Thyroid gland (tissue), 4 donors: Measurements from ENCODE around the gene CTNNA2.

Source experiments
- POLR2A ChIP-seq, 2 donors: fragments of 450-650 bp; IDR thresholded peaks; one replicate each; pipeline ENCODE4 v1.6.1; 2017; ENCODE audit warnings: antibody characterized with exemption in 2 of 2, mild to moderate bottlenecking in 2 of 2, moderate library complexity in 1 of 2
- TF ChIP-seq, protein P1 (sequence below), 6 experiments: fragments of 200-600 bp in 3 of 6; fragments of 450-650 bp in 3 of 6; sonication (generic) in 3 of 6; IDR thresholded peaks; one replicate each; pipeline ENCODE4 v1.5.1; 2016 to 2019; ENCODE audit warnings: antibody characterized with exemption in 6 of 6, mild to moderate bottlenecking in 2 of 6, inconsistent platforms in 1 of 6, moderate library complexity in 1 of 6

- TF ChIP-seq, protein P1, sequence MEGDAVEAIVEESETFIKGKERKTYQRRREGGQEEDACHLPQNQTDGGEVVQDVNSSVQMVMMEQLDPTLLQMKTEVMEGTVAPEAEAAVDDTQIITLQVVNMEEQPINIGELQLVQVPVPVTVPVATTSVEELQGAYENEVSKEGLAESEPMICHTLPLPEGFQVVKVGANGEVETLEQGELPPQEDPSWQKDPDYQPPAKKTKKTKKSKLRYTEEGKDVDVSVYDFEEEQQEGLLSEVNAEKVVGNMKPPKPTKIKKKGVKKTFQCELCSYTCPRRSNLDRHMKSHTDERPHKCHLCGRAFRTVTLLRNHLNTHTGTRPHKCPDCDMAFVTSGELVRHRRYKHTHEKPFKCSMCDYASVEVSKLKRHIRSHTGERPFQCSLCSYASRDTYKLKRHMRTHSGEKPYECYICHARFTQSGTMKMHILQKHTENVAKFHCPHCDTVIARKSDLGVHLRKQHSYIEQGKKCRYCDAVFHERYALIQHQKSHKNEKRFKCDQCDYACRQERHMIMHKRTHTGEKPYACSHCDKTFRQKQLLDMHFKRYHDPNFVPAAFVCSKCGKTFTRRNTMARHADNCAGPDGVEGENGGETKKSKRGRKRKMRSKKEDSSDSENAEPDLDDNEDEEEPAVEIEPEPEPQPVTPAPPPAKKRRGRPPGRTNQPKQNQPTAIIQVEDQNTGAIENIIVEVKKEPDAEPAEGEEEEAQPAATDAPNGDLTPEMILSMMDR (IDR thresholded peaks at IDR 0.05): no peak
- no peak for TF ChIP-seq POLR2A (IDR thresholded peaks at IDR 0.05)
These were observed 983.9 kb downstream of the CTNNA2 start for GRCh38 chr2:80496775-80497174.
